COR-L47 (cell line): ENCODE results near the gene PRSS37.
"Not testable (repeated sequence)": the region's sequence is repeated elsewhere in the genome, so short reads cannot be mapped to it uniquely, and the experiment has no call there.

ENCODE experiments used
- DNase-seq: peaks from one replicate; lab custom pipeline; 2025; lab: John Stamatoyannopoulos, UW

Gene PRSS37

GRCh38 chr7:141841385-141841784 lies at the start of gene PRSS37:
PRSS37 (minus strand) TSS chr7:141841485; CDS start chr7:141841049, 436 bp downstream.
- DNase-seq: no peak

GRCh38 chr7:141889321-141889720 lies 48.0 kb upstream of the PRSS37 start:
- DNase-seq: no peak

- DNase-seq: no peak
These were observed 43.4 kb upstream of the PRSS37 start for GRCh38 chr7:141884539-141885225.

GRCh38 chr7:141880960-141881359 lies 39.7 kb upstream of the PRSS37 start:
- no peak for DNase-seq

GRCh38 chr7:141877365-141877764 lies 36.1 kb upstream of the PRSS37 start:
- DNase-seq: no peak

GRCh38 chr7:141876371-141876770 lies 35.1 kb upstream of the PRSS37 start:
- no peak for DNase-seq

GRCh38 chr7:141875453-141875852 lies 34.2 kb upstream of the PRSS37 start:
- no peak for DNase-seq

GRCh38 chr7:141874787-141875186 lies 33.5 kb upstream of the PRSS37 start:
- no peak for DNase-seq

- no peak for DNase-seq
These were observed 31.6 kb upstream of the PRSS37 start for GRCh38 chr7:141872931-141873330.

GRCh38 chr7:141866974-141867373 lies 25.7 kb upstream of the PRSS37 start:
- DNase-seq: no peak

- DNase-seq: no peak
These were observed 23.6 kb upstream of the PRSS37 start for GRCh38 chr7:141864765-141865447.

- DNase-seq: no peak
These were observed 18.9 kb upstream of the PRSS37 start for GRCh38 chr7:141860207-141860606.

GRCh38 chr7:141847996-141848395 lies 6.7 kb upstream of the PRSS37 start:
- no peak for DNase-seq

- peak; percentile 8 for DNase-seq
These were observed 3.0 kb upstream of the PRSS37 start for GRCh38 chr7:141844256-141844655.

GRCh38 chr7:141842904-141843303 lies 1.6 kb upstream of the PRSS37 start:
- DNase-seq: no peak

- DNase-seq: no peak
These were observed 577 bp downstream of the PRSS37 start for GRCh38 chr7:141840708-141841107.

GRCh38 chr7:141839256-141839655 lies 2.0 kb downstream of the PRSS37 start:
- no peak for DNase-seq

GRCh38 chr7:141838581-141838980 lies 2.7 kb downstream of the PRSS37 start:
- no peak for DNase-seq

GRCh38 chr7:141837683-141838082 lies 3.6 kb downstream of the PRSS37 start:
- DNase-seq: no peak

GRCh38 chr7:141822432-141822831 lies 18.9 kb downstream of the PRSS37 start:
- DNase-seq: not testable (repeated sequence)

GRCh38 chr7:141820067-141820466 lies 21.2 kb downstream of the PRSS37 start:
- DNase-seq: no peak

GRCh38 chr7:141792526-141792925 lies 48.8 kb downstream of the PRSS37 start:
- DNase-seq: no peak

GRCh38 chr7:141789917-141790316 lies 51.4 kb downstream of the PRSS37 start, which contains the start of gene TAS2R5:
TAS2R5 (plus strand) TSS chr7:141790217; CDS start chr7:141790362, 145 bp downstream.
- no peak for DNase-seq

- no peak for DNase-seq
These were observed 53.0 kb downstream of the PRSS37 start for GRCh38 chr7:141788296-141788695.
